Activated B cell treated with CpG ODN at 0.5 μM for 24 hours (primary cell): Measurements from ENCODE around the gene SRM. TPM values are rescaled to one million over a fixed set of nuclear protein-coding genes. Genes with fewer than 3 reads are reported as not detected.

Experiments used
- ATAC-seq: fragments of 200-7000 bp; cut with Tn5 transposase; one replicate; pipeline ENCODE4 v1.10.0; 2021; ENCODE audit warnings: low read depth, mild to moderate bottlenecking, moderate library complexity
- CTCF ChIA-PET: fragments of 350-600 bp; sonication (Branson Sonifier 250); formaldehyde crosslinking; loops from one replicate; lab custom pipeline; 2021; ENCODE audit warnings: antibody characterized with exemption; lab: Charles Lee
- POLR2A ChIA-PET: fragments of 350-600 bp; sonication (Branson Sonifier 250); formaldehyde crosslinking; loops from one replicate; lab custom pipeline; 2021; ENCODE audit warnings: antibody characterized with exemption; lab: Charles Lee
- DNase-seq: peaks from one replicate; pipeline ENCODE4 v3.0.0; 2022
- H3K27ac Mint-ChIP-seq: one replicate; pipeline ENCODE4 v1.8.0; 2020; ENCODE audit warnings: mixed read lengths
- H3K27me3 Mint-ChIP-seq: one replicate; pipeline ENCODE4 v1.8.0; 2021; ENCODE audit warnings: mixed read lengths
- H3K36me3 Mint-ChIP-seq: one replicate; pipeline ENCODE4 v1.8.0; 2021; ENCODE audit warnings: low read depth, mixed read lengths
- H3K4me1 Mint-ChIP-seq: one replicate; pipeline ENCODE4 v1.8.0; 2021; ENCODE audit warnings: mixed read lengths
- H3K4me3 Mint-ChIP-seq: one replicate; pipeline ENCODE4 v1.8.0; 2020; ENCODE audit warnings: mild to moderate bottlenecking, mixed read lengths
- H3K9me3 Mint-ChIP-seq: one replicate; pipeline ENCODE4 v1.8.0; 2020; ENCODE audit warnings: mixed read lengths
- CTCF ChIP-seq: fragments of 200-600 bp; IDR thresholded peaks from one replicate; pipeline ENCODE4 v1.8.0; 2022; ENCODE audit warnings: antibody characterized with exemption, mild to moderate bottlenecking
- intact Hi-C: fragments of 100-400 bp; cut with micrococcal nuclease; formaldehyde crosslinking; loops from one replicate; pipeline ENCODE4 v1.15.1; 2024
- total RNA-seq: library from RNA; stranded (reverse); gene quantifications from 2 replicates; pipeline ENCODE4 v1.2.3, GENCODE V29; 2022

The SRM gene
- total RNA-seq, 1 donor from 2014 or later, result 106 TPM

- H3K9me3 Mint-ChIP-seq, result no peaks in the 10 kb centered on the region
- TF ChIP-seq CTCF, result no peak
- H3K27ac Mint-ChIP-seq, result no peak overlapping the region
- intact Hi-C loops, result no loop called here
- H3K27me3 Mint-ChIP-seq, result no peaks in the 10 kb centered on the region
- ATAC-seq (no peak), DNase-seq (no peak)
- no peak overlapping the region for H3K4me3 Mint-ChIP-seq
- H3K4me1 Mint-ChIP-seq, result peaks cover 6% of the 10 kb centered on the region
- POLR2A ChIA-PET, result interaction anchor here (0.7 kb wide), 1 partner anchor 15 kb away, joined by 3 read pairs; no protein-coding TSS in a partner anchor
- CTCF ChIA-PET, result interaction anchor here (0.7 kb wide), 1 partner anchor 9 kb away, joined by 3 read pairs; no protein-coding TSS in a partner anchor
- peaks cover 58% of the 10 kb centered on the region for H3K36me3 Mint-ChIP-seq
These were observed 31.8 kb downstream of the SRM start for GRCh38 chr1:11028018-11028417.

- H3K36me3 Mint-ChIP-seq, result peaks cover 65% of the 10 kb centered on the region
- no peaks in the 10 kb centered on the region for H3K27me3 Mint-ChIP-seq
- ChIA-PET POLR2A (interaction anchor here (0.6 to 0.7 kb wide), 2 partner anchors 14 to 93 kb away, joined by 3 to 4 read pairs; no protein-coding TSS in a partner anchor), CTCF (interaction anchor here (0.7 kb wide), 1 partner anchor 10 kb away, joined by 3 read pairs; no protein-coding TSS in a partner anchor)
- no peak for DNase-seq
- no peak for TF ChIP-seq CTCF
- H3K4me1 Mint-ChIP-seq, result peaks cover 6% of the 10 kb centered on the region
- no peak for ATAC-seq
- intact Hi-C loops, result no loop called here
- no peak overlapping the region for H3K4me3 Mint-ChIP-seq
- H3K9me3 Mint-ChIP-seq, result no peaks in the 10 kb centered on the region
- H3K27ac Mint-ChIP-seq, result no peak overlapping the region
These were observed 32.5 kb downstream of the SRM start for GRCh38 chr1:11027316-11027715.

- ChIA-PET CTCF (no interaction called here), POLR2A (no interaction called here)
- Mint-ChIP-seq H3K36me3 (peaks cover 69% of the 10 kb centered on the region), H3K4me1 (peaks cover 9% of the 10 kb centered on the region), H3K4me3 (no peak overlapping the region), H3K27ac (no peak overlapping the region), H3K27me3 (no peaks in the 10 kb centered on the region), H3K9me3 (no peaks in the 10 kb centered on the region)
- no peak for ATAC-seq
- TF ChIP-seq CTCF, result no peak
- no peak for DNase-seq
- intact Hi-C loops, result no loop called here
These were observed 32.9 kb downstream of the SRM start for GRCh38 chr1:11026903-11027302.

- POLR2A ChIA-PET, result no interaction called here
- Mint-ChIP-seq H3K9me3 (no peaks in the 10 kb centered on the region), H3K27me3 (no peaks in the 10 kb centered on the region), H3K36me3 (peaks cover 77% of the 10 kb centered on the region), H3K27ac (no peak overlapping the region), H3K4me1 (peaks cover 9% of the 10 kb centered on the region), H3K4me3 (no peak overlapping the region)
- intact Hi-C loops, result no loop called here
- DNase-seq, result no peak
- CTCF ChIA-PET, result no interaction called here
- no peak for TF ChIP-seq CTCF
- no peak for ATAC-seq
These were observed 33.8 kb downstream of the SRM start for GRCh38 chr1:11026052-11026451.

GRCh38 chr1:11025618-11026017 lies 34.2 kb downstream of the SRM start:
- peaks cover 9% of the 10 kb centered on the region for H3K4me1 Mint-ChIP-seq
- no peak for ATAC-seq
- peaks cover 81% of the 10 kb centered on the region for H3K36me3 Mint-ChIP-seq
- CTCF ChIA-PET, result no interaction called here
- H3K9me3 Mint-ChIP-seq, result no peaks in the 10 kb centered on the region
- TF ChIP-seq CTCF, result no peak
- no peak for DNase-seq
- no peak overlapping the region for H3K4me3 Mint-ChIP-seq
- intact Hi-C loops, result no loop called here
- POLR2A ChIA-PET, result no interaction called here
- H3K27me3 Mint-ChIP-seq, result no peaks in the 10 kb centered on the region
- H3K27ac Mint-ChIP-seq, result no peak overlapping the region
